H1 (cell line): ENCODE data around the gene ADAM12. TPM values are rescaled to one million over a fixed set of nuclear protein-coding genes. Genes with fewer than 3 reads are reported as not detected.

ENCODE experiments used
- CTCF ChIA-PET: fragments of 300-600 bp; sonication (Branson Sonifier 250); formaldehyde crosslinking; loops from one replicate; lab custom pipeline; 2021; ENCODE audit not compliant: partially characterized antibody; lab: Charles Lee
- POLR2A ChIA-PET: fragments of 300-600 bp; sonication (Branson Sonifier 250); formaldehyde crosslinking; loops from one replicate; lab custom pipeline; 2021; ENCODE audit warnings: inconsistent platforms; ENCODE audit not compliant: partially characterized antibody; lab: Charles Lee
- DNase-seq, 2 experiments: peaks; one replicate each; pipeline versions ENCODE4 v3.0.0 to v3.0.0-alpha.2; 2010 to 2022; ENCODE audit warnings: low spot score in 2 of 2, low read depth in 1 of 2, mixed read lengths in 1 of 2
- FAIRE-seq: peaks from 2 replicates; lab custom pipeline; 2011; peaks lifted over from hg19 to GRCh38; lab: Jason Lieb, UNC
- H2AFZ ChIP-seq: 2 replicates; pipeline ENCODE4 v1.8.1; 2012; ENCODE audit warnings: low read length, inconsistent platforms
- H2AK5ac ChIP-seq: 2 replicates; pipeline ENCODE4 v1.6.1; 2013; ENCODE audit warnings: low read depth, low read length
- H2BK120ac ChIP-seq: replicated peaks from 2 replicates; pipeline ENCODE3; 2013; ENCODE audit warnings: low read depth, low read length, inconsistent platforms
- H2BK12ac ChIP-seq: 2 replicates; pipeline ENCODE4 v1.6.1; 2013; ENCODE audit warnings: low read depth, low read length
- H2BK15ac ChIP-seq: 2 replicates; pipeline ENCODE4 v1.6.1; 2013; ENCODE audit warnings: low read length
- H2BK20ac ChIP-seq: 2 replicates; pipeline ENCODE4 v1.6.1; 2013; ENCODE audit warnings: low read length
- H2BK5ac ChIP-seq: 2 replicates; pipeline ENCODE4 v1.6.1; 2013; ENCODE audit warnings: low read depth, low read length
- H3K14ac ChIP-seq: 2 replicates; pipeline ENCODE4 v1.6.1; 2013; ENCODE audit warnings: inconsistent platforms; ENCODE audit not compliant: insufficient read length
- H3K18ac ChIP-seq: 2 replicates; pipeline ENCODE4 v1.6.1; 2013; ENCODE audit warnings: low read length; ENCODE audit errors: extremely low read depth
- H3K23ac ChIP-seq: 2 replicates; pipeline ENCODE4 v1.6.1; 2013; ENCODE audit warnings: inconsistent platforms; ENCODE audit not compliant: insufficient read length
- H3K23me2 ChIP-seq: 2 replicates; pipeline ENCODE4 v1.6.1; 2013; ENCODE audit warnings: low read depth, low read length
- H3K27ac ChIP-seq: 2 replicates; pipeline ENCODE4 v1.6.1; 2011; ENCODE audit warnings: low read depth, low read length, inconsistent platforms
- H3K27me3 ChIP-seq, 4 experiments: replicated peaks in 1 of 4; 1 replicate in 1 of 4; 2 replicates in 3 of 4; pipeline versions ENCODE4 v1.6.1 to v1.8.1; 2011 to 2013; ENCODE audit warnings: low read length in 3 of 4, mild to moderate bottlenecking in 3 of 4, inconsistent platforms in 2 of 4, mixed read lengths in 2 of 4, moderate library complexity in 1 of 4; ENCODE audit not compliant: control insufficient read depth in 3 of 4, insufficient read depth in 3 of 4; ENCODE audit errors: extremely low read depth in 1 of 4
- H3K36me3 ChIP-seq, 4 experiments: 2 replicates each; pipeline versions ENCODE4 v1.6.1 to v1.8.1; 2011 to 2013; ENCODE audit warnings: mild to moderate bottlenecking in 4 of 4, low read length in 3 of 4, moderate library complexity in 2 of 4, control low read depth in 1 of 4, inconsistent platforms in 1 of 4; ENCODE audit not compliant: insufficient read depth in 4 of 4, control insufficient read depth in 2 of 4
- H3K4ac ChIP-seq: replicated peaks from 2 replicates; pipeline ENCODE3; 2013; ENCODE audit warnings: low read length, low read depth, mixed read lengths, inconsistent platforms; ENCODE audit not compliant: insufficient read length
- H3K4me1 ChIP-seq, 4 experiments: replicated peaks in 1 of 4; 1 replicate in 1 of 4; 2 replicates in 3 of 4; pipeline versions ENCODE4 v1.6.1 to v1.8.1; 2011 to 2013; ENCODE audit warnings: low read length in 3 of 4, inconsistent platforms in 2 of 4, mixed read lengths in 1 of 4; ENCODE audit not compliant: insufficient read depth in 4 of 4, control insufficient read depth in 3 of 4
- H3K4me2 ChIP-seq, 2 experiments: 2 replicates each; pipeline versions ENCODE4 v1.6.1 to v1.8.1; 2011 to 2013; ENCODE audit warnings: low read depth in 2 of 2, low read length in 2 of 2, control low read depth in 1 of 2, inconsistent platforms in 1 of 2, mild to moderate bottlenecking in 1 of 2; ENCODE audit not compliant: insufficient read depth in 1 of 2
- H3K4me3 ChIP-seq, 4 experiments: fragments of 200-600, 300-600 bp in 1 of 4; sonication (generic), shearing (Covaris generic), sonication (Bioruptor Twin) in 1 of 4; 2 replicates each; pipeline versions ENCODE4 v1.5.1 to v1.8.1; 2011 to 2016; ENCODE audit warnings: low read length in 4 of 4, low read depth in 3 of 4, control low read depth in 2 of 4, inconsistent platforms in 2 of 4, mild to moderate bottlenecking in 2 of 4, mixed read lengths in 1 of 4, moderate library complexity in 1 of 4; ENCODE audit not compliant: insufficient read depth in 2 of 4; ENCODE audit errors: extremely low read depth in 1 of 4
- H3K56ac ChIP-seq: replicated peaks from 2 replicates; pipeline ENCODE3; 2013; ENCODE audit warnings: low read depth, mild to moderate bottlenecking, mixed read lengths, low read length, inconsistent platforms; ENCODE audit not compliant: insufficient read length
- H3K79me1 ChIP-seq: 2 replicates; pipeline ENCODE4 v1.6.1; 2013; ENCODE audit warnings: low read depth, low read length, control low read depth
- H3K79me2 ChIP-seq, 2 experiments: 2 replicates each; pipeline versions ENCODE4 v1.6.1 to v1.8.1; 2012 to 2013; ENCODE audit warnings: low read length in 2 of 2, mild to moderate bottlenecking in 2 of 2, inconsistent platforms in 1 of 2; ENCODE audit not compliant: insufficient read depth in 2 of 2, control insufficient read depth in 1 of 2
- H3K9ac ChIP-seq, 4 experiments: replicated peaks in 1 of 4; 1 replicate in 1 of 4; 2 replicates in 3 of 4; pipeline versions ENCODE4 v1.6.1 to v1.8.1; 2011 to 2013; ENCODE audit warnings: low read depth in 3 of 4, low read length in 3 of 4, control low read depth in 2 of 4, mild to moderate bottlenecking in 2 of 4, moderate library complexity in 2 of 4, inconsistent platforms in 1 of 4; ENCODE audit errors: extremely low read depth in 1 of 4
- H3K9me3 ChIP-seq, 2 experiments: 2 replicates each; pipeline versions ENCODE4 v1.6.1 to v1.8.1; 2012 to 2013; ENCODE audit warnings: mild to moderate bottlenecking in 2 of 2, moderate library complexity in 2 of 2, control low read depth in 1 of 2, inconsistent platforms in 1 of 2, low read depth in 1 of 2, low read length in 1 of 2, mixed read lengths in 1 of 2; ENCODE audit not compliant: insufficient read depth in 2 of 2
- H4K20me1 ChIP-seq, 2 experiments: replicated peaks in 1 of 2; 2 replicates each; pipeline versions ENCODE3 to v1.8.1; 2011 to 2013; ENCODE audit warnings: inconsistent platforms in 2 of 2, low read length in 2 of 2, mild to moderate bottlenecking in 1 of 2; ENCODE audit not compliant: insufficient read depth in 2 of 2, control insufficient read depth in 1 of 2
- H4K5ac ChIP-seq: 2 replicates; pipeline ENCODE4 v1.6.1; 2013; ENCODE audit warnings: low read length, low read depth, mixed read lengths, inconsistent platforms; ENCODE audit not compliant: insufficient read length
- H4K8ac ChIP-seq: 2 replicates; pipeline ENCODE4 v1.8.0; 2013; ENCODE audit warnings: mild to moderate bottlenecking, moderate library complexity, low read length, inconsistent platforms; ENCODE audit not compliant: insufficient read depth; ENCODE audit errors: extremely low read depth
- H4K91ac ChIP-seq: replicated peaks from 2 replicates; pipeline ENCODE3; 2013; ENCODE audit warnings: low read length, mixed read lengths, inconsistent platforms; ENCODE audit not compliant: insufficient read length
- FOSL1 ChIP-seq: IDR thresholded peaks from 2 replicates; pipeline ENCODE4 v1.6.1; 2011; ENCODE audit warnings: mild to moderate bottlenecking, low read depth, low read length, moderate library complexity; ENCODE audit not compliant: insufficient read depth
- GABPA ChIP-seq: IDR thresholded peaks from 2 replicates; pipeline ENCODE4 v1.6.1; 2011; ENCODE audit warnings: mild to moderate bottlenecking, low read length, moderate library complexity, borderline replicate concordance; ENCODE audit not compliant: insufficient read depth
- HDAC6 ChIP-seq: IDR thresholded peaks from one replicate; pipeline ENCODE4 v1.7.1; 2012; ENCODE audit warnings: low read depth, mild to moderate bottlenecking, inconsistent platforms, low read length, moderate library complexity
- KDM5A ChIP-seq: fragments of 200-600 bp; IDR thresholded peaks from 2 replicates; pipeline ENCODE4 v1.7.1; 2012; ENCODE audit warnings: mild to moderate bottlenecking, low read length, inconsistent platforms, mixed read lengths
- MAX ChIP-seq: IDR thresholded peaks from 2 replicates; pipeline ENCODE4 v1.6.1; 2012; ENCODE audit warnings: inconsistent platforms
- RAD21 ChIP-seq, 2 experiments: IDR thresholded peaks in 1 of 2; conservative IDR thresholded peaks in 1 of 2; 2 replicates each; pipeline ENCODE4 v1.6.1; 2011; ENCODE audit warnings: low read depth in 2 of 2, low read length in 2 of 2, improper control_type of control experiment in 1 of 2, inconsistent platforms in 1 of 2, mild to moderate bottlenecking in 1 of 2, moderate library complexity in 1 of 2
- SAP30 ChIP-seq: fragments of 300-600 bp; sonication (generic); IDR thresholded peaks from 2 replicates; pipeline ENCODE4 v1.7.1; 2012; ENCODE audit warnings: low read length, moderate library complexity, mild to moderate bottlenecking, inconsistent platforms; ENCODE audit not compliant: insufficient read depth, insufficient replicate concordance
- SIRT6 ChIP-seq: IDR thresholded peaks from one replicate; pipeline ENCODE4 v1.7.1; 2012; ENCODE audit warnings: low read length, inconsistent platforms
- SIX5 ChIP-seq: IDR thresholded peaks from 2 replicates; pipeline ENCODE4 v1.6.1; 2011; ENCODE audit warnings: mild to moderate bottlenecking, low read depth, low read length
- SRF ChIP-seq: IDR thresholded peaks from 2 replicates; pipeline ENCODE4 v1.6.1; 2011; ENCODE audit warnings: mild to moderate bottlenecking, low read depth, low read length, moderate library complexity
- TAF1 ChIP-seq: IDR thresholded peaks from 2 replicates; pipeline ENCODE4 v1.6.1; 2011; ENCODE audit warnings: mild to moderate bottlenecking, low read depth, low read length
- TCF12 ChIP-seq: IDR thresholded peaks from 2 replicates; pipeline ENCODE4 v1.6.1; 2011; ENCODE audit warnings: low read depth, mild to moderate bottlenecking, low read length
- USF2 ChIP-seq: IDR thresholded peaks from 2 replicates; pipeline ENCODE4 v1.6.1; 2011; ENCODE audit warnings: low read length, improper control_type of control experiment
- WGBS, 2 experiments: shearing (Covaris generic) in 1 of 2; methylation state at CpG; one replicate each; pipeline versions ENCODE4 v1.1.6 to v1.1.7; 2013 to 2015; ENCODE audit warnings: low lambda C conversion rate in 2 of 2, mixed read lengths in 2 of 2, inconsistent platforms in 1 of 2, low coverage in 1 of 2, missing lambda C conversion rate in 1 of 2; ENCODE audit not compliant: insufficient replicate concordance in 2 of 2, insufficient coverage in 1 of 2, insufficient read length in 1 of 2; ENCODE audit errors: extremely low coverage in 1 of 2, missing lambda C conversion rate in 1 of 2; 5-methylcytosine and 5-hydroxymethylcytosine counted together
- polyA plus RNA-seq, 7 experiments: library from polyadenylated mRNA; depleted of rRNA in 3 of 7; stranded (reverse) in 5 of 7; unstranded in 2 of 7; fragments of >200 nt in 5 of 7; fragments of 200-250 nt in 2 of 7; gene quantifications; 1 replicate in 5 of 7; 2 replicates in 1 of 7; 4 replicates in 1 of 7; pipeline versions ENCODE4 v1.2.1 to v1.2.3, GENCODE V29; 2011 to 2013; ENCODE audit warnings: missing spikeins in 2 of 7, mixed read lengths in 2 of 7
- total RNA-seq: library from RNA; stranded (reverse); fragmentation: NEBNext Ultra II Directional; extraction: Animal tissue kit (Norgen Biotek cat#: 25700); gene quantifications from 2 replicates; pipeline ENCODE4 v1.2.1, GENCODE V29; 2021

ADAM12 gene
- total and polyA plus RNA-seq, 2 of the 8 experiments (the other 6 are each of a cell fraction or from before 2014, with no cell fraction given), result 0.07 to 0.17 TPM

- Histone ChIP-seq H3K56ac (no peak overlapping the region), H3K79me1 (no peaks in the 10 kb centered on the region), H2BK15ac (no peak overlapping the region), H4K20me1 (no peaks in the 10 kb centered on the region), H3K4me1 (peaks cover 2 to 7% (median 4%) of the 10 kb centered on the region in 4 experiments; a peak in 5 of 7 replicates), H2AK5ac (no peak overlapping the region), H2BK5ac (no peak overlapping the region), H3K27ac (no peak overlapping the region), H3K4ac (no peak overlapping the region), H2AFZ (no peak overlapping the region), H3K18ac (no peak overlapping the region), H3K9ac (no peak overlapping the region), H3K79me2 (no peaks in the 10 kb centered on the region), H3K23me2 (no peaks in the 10 kb centered on the region), H3K4me2 (no peak overlapping the region), H2BK12ac (no peak overlapping the region), H4K91ac (no peak overlapping the region), H3K27me3 (peaks cover 0 to 2% (median 0%) of the 10 kb centered on the region in 4 experiments; a peak in 3 of 7 replicates), H3K36me3 (no peaks in the 10 kb centered on the region), H3K4me3 (no peak overlapping the region), H3K9me3 (no peaks in the 10 kb centered on the region), H3K23ac (no peak overlapping the region), H4K5ac (no peak overlapping the region), H4K8ac (no peak overlapping the region), H2BK20ac (no peak overlapping the region), H3K14ac (no peak overlapping the region), H2BK120ac (no peak overlapping the region)
- WGBS, 2 experiments, result 100% methylated on average over 4 of the region's 4 CpGs; no CpG with 5 or more reads in 1 of the 2 experiments
- ChIA-PET POLR2A (no interaction called here), CTCF (no interaction called here)
- FAIRE-seq (no peak), DNase-seq (no peak)
- TF ChIP-seq HDAC6, result no peak
- TF ChIP-seq TCF12, result no peak
- no peak for TF ChIP-seq GABPA
- TF ChIP-seq SIRT6, result no peak
- no peak for TF ChIP-seq SRF
- no peak for TF ChIP-seq SIX5
- TF ChIP-seq TAF1, result no peak
- TF ChIP-seq USF2, result no peak
- TF ChIP-seq FOSL1, result no peak
- no peak for TF ChIP-seq KDM5A
- TF ChIP-seq MAX, result no peak
- TF ChIP-seq RAD21 (IDR thresholded peaks at IDR 0.05 in 1 of 2, conservative IDR thresholded peaks at IDR 0.05 in 1 of 2; ENCODE audit: low read depth in 2 of 2, low read length in 2 of 2), result no peak
- no peak for TF ChIP-seq SAP30
Observed at GRCh38 chr10:126126866-126127265, 261.4 kb downstream of the ADAM12 start.
